WTC11 (cell line): ENCODE data around the gene ARIH2.

Experiments used
- SP1 ChIP-seq: sonication (generic); formaldehyde crosslinking; conservative IDR thresholded peaks from 2 replicates; pipeline ENCODE4 v1.8.1; 2022; ENCODE audit warnings: missing genetic modification reagents
- ZNF138 ChIP-seq: sonication (generic); formaldehyde crosslinking; conservative IDR thresholded peaks from 2 replicates; pipeline ENCODE4 v1.8.1; 2022; ENCODE audit warnings: mild to moderate bottlenecking, moderate library complexity, missing genetic modification reagents
- TF ChIP-seq, protein P1 (sequence below): fragments of 200-600 bp; IDR thresholded peaks from 2 replicates; pipeline ENCODE4 v1.8.0; 2022; ENCODE audit warnings: antibody characterized with exemption
- TF ChIP-seq, protein P2 (sequence below): sonication (generic); formaldehyde crosslinking; IDR thresholded peaks from 2 replicates; pipeline ENCODE4 v1.8.1; 2022; ENCODE audit warnings: missing genetic modification reagents, borderline replicate concordance
- TF ChIP-seq, protein P3 (sequence below): sonication (generic); formaldehyde crosslinking; IDR thresholded peaks from 2 replicates; pipeline ENCODE4 v1.8.1; 2023; ENCODE audit warnings: mild to moderate bottlenecking, missing genetic modification reagents
- TF ChIP-seq, protein P4 (sequence below): fragments of 250-450 bp; sonication (Bioruptor Pico); conservative IDR thresholded peaks from 2 replicates; pipeline ENCODE4 v1.9.0; 2021; ENCODE audit warnings: mild to moderate bottlenecking

DNA sequence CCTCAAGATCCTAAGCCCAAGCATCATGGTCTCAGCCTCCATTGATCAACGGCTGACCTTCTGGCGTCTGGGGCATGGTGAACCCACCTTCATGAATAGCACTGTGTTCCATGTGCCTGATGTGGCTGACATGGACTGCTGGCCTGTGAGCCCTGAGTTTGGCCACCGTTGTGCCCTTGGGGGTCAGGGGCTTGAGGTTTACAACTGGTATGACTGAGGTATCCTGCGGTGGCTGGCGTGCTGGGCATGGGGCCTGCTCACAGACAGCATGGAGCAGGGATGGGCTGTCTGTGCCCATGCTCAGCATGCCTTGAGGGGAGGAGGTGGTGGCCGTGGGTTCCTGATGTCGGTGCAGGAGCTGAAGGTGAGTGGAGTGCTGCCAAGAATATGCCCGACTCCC lies 96.4 kb downstream of the ARIH2 start:
- TF ChIP-seq, protein P1, sequence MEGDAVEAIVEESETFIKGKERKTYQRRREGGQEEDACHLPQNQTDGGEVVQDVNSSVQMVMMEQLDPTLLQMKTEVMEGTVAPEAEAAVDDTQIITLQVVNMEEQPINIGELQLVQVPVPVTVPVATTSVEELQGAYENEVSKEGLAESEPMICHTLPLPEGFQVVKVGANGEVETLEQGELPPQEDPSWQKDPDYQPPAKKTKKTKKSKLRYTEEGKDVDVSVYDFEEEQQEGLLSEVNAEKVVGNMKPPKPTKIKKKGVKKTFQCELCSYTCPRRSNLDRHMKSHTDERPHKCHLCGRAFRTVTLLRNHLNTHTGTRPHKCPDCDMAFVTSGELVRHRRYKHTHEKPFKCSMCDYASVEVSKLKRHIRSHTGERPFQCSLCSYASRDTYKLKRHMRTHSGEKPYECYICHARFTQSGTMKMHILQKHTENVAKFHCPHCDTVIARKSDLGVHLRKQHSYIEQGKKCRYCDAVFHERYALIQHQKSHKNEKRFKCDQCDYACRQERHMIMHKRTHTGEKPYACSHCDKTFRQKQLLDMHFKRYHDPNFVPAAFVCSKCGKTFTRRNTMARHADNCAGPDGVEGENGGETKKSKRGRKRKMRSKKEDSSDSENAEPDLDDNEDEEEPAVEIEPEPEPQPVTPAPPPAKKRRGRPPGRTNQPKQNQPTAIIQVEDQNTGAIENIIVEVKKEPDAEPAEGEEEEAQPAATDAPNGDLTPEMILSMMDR = no peak
- TF ChIP-seq, protein P2, sequence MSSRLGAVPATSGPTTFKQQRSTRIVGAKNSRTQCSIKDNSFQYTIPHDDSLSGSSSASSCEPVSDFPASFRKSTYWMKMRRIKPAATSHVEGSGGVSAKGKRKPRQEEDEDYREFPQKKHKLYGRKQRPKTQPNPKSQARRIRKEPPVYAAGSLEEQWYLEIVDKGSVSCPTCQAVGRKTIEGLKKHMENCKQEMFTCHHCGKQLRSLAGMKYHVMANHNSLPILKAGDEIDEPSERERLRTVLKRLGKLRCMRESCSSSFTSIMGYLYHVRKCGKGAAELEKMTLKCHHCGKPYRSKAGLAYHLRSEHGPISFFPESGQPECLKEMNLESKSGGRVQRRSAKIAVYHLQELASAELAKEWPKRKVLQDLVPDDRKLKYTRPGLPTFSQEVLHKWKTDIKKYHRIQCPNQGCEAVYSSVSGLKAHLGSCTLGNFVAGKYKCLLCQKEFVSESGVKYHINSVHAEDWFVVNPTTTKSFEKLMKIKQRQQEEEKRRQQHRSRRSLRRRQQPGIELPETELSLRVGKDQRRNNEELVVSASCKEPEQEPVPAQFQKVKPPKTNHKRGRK (CRISPR knock-in tag) = no peak
- TF ChIP-seq, protein P3, sequence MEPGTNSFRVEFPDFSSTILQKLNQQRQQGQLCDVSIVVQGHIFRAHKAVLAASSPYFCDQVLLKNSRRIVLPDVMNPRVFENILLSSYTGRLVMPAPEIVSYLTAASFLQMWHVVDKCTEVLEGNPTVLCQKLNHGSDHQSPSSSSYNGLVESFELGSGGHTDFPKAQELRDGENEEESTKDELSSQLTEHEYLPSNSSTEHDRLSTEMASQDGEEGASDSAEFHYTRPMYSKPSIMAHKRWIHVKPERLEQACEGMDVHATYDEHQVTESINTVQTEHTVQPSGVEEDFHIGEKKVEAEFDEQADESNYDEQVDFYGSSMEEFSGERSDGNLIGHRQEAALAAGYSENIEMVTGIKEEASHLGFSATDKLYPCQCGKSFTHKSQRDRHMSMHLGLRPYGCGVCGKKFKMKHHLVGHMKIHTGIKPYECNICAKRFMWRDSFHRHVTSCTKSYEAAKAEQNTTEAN (CRISPR knock-in tag) = no peak
- TF ChIP-seq SP1 (CRISPR knock-in tag) (no peak), ZNF138 (CRISPR knock-in tag) (no peak)
- TF ChIP-seq, protein P4, sequence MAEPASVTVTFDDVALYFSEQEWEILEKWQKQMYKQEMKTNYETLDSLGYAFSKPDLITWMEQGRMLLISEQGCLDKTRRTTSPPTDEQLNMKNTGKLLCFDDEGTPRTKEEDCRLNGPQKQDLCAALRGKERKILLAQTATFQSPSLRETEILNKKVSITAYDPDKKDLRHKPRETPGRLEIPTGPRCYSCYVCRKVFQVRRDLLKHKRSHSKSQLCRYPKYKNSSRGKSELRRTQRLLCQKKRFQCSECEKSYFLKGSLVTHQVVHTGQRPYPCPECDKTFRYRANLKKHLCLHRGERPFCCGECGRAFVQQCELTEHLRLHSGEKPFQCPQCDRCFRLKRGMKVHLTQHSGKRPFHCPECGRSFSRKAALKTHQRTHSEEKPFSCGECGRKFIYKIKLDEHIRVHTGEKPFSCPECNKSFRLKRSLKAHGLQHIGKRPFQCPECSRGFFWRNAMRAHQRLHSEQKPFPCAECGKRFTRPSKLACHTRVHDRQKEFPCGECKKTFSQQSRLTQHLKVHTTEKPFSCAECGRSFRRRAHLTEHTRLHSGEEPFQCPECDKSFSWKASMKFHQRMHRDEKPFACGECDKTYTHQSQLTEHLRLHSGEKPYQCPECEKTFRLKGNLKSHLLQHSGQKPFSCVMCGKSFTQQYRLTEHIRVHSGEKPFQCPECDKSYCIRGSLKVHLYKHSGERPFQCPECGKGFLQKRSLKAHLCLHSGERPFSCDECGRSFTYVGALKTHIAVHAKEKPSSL (CRISPR knock-in tag) = no peak
